Right cardiac atrium (tissue), 5 donors: ENCODE results near the gene ADRM1. TPM values are rescaled to one million over a fixed set of nuclear protein-coding genes. Genes with fewer than 3 reads are reported as not detected.
A peak's percentile ranks its signal among the peaks of the same experiment; 100 is the strongest.

ENCODE experiments used
- ATAC-seq, 2 donors: fragments of 200-7000 bp; cut with Tn5 transposase; one replicate each; pipeline versions ENCODE4 v1.8.0 to v1.9.1; 2020; ENCODE audit warnings: moderate library complexity in 2 of 2, mild to moderate bottlenecking in 1 of 2
- DNase-seq, 3 donors: peaks; one replicate each; pipeline ENCODE4 v3.0.0-alpha.2; 2020
- H3K27ac ChIP-seq: one replicate; pipeline ENCODE4 v1.5.1; 2013; ENCODE audit warnings: mild to moderate bottlenecking, low read length, control low read depth, moderate library complexity
- H3K27me3 ChIP-seq: one replicate; pipeline ENCODE4 v1.6.1; 2013; ENCODE audit not compliant: control insufficient read depth, insufficient read depth
- H3K4me1 ChIP-seq: one replicate; pipeline ENCODE4 v1.6.1; 2013; ENCODE audit warnings: low read length; ENCODE audit not compliant: control insufficient read depth, insufficient read depth
- H3K4me3 ChIP-seq: one replicate; pipeline ENCODE4 v1.5.1; 2013; ENCODE audit warnings: low read length, control low read depth
- H3K9me3 ChIP-seq: one replicate; pipeline ENCODE4 v1.6.1; 2013; ENCODE audit warnings: low read length; ENCODE audit not compliant: control insufficient read depth
- WGBS: extraction: QIAGEN DNeasy Blood & Tissue Kit; methylation state at CpG from one replicate; pipeline ENCODE4 v1.1.7; 2013; 5-methylcytosine and 5-hydroxymethylcytosine counted together
- intact Hi-C, 4 donors: fragments of 100-400 bp; cut with DNase I; formaldehyde crosslinking; loops; one replicate each; pipeline versions ENCODE4 v1.11.0 to v1.14.0; 2022 to 2023
- polyA plus RNA-seq: library from polyadenylated mRNA; stranded (reverse); fragments of 200-250 nt; gene quantifications from one replicate; pipeline ENCODE4 v1.2.3, GENCODE V29; 2013
- total RNA-seq, 4 donors: library from RNA; stranded (reverse); fragmentation: NEBNext Ultra II Directional; extraction: Animal tissue kit (Norgen Biotek cat#: 25700); gene quantifications; one replicate each; pipeline ENCODE4 v1.2.1, GENCODE V29; 2021
- donor health status: healthy with polysubstance abuse.
- donor health status: DM: no; HTN: yes; CAD: no.
- donor health status: DM: no; HTN: no; CAD: no.
- donor health status: DM: no; HTN: yes; CAD: no; lungs with severe emphysema.
- donor health status: DM: yes; HTN: yes; CAD: no.

ADRM1 gene
- total and polyA plus RNA-seq, 5 donors = 65.0 to 87.5 (median 74.2) TPM

- H3K4me1 ChIP-seq = peaks cover 2% of the 10 kb centered on the region
Observed at GRCh38 chr20:62280303-62280702, 22.5 kb upstream of the ADRM1 start.

GRCh38 chr20:62281161-62281933 lies 21.4 kb upstream of the ADRM1 start:
- no peak for ATAC-seq
- Histone ChIP-seq H3K4me1 (peaks cover 6% of the 10 kb centered on the region), H3K9me3 (no peaks in the 10 kb centered on the region), H3K27me3 (no peaks in the 10 kb centered on the region), H3K4me3 (no peak overlapping the region), H3K27ac (no peak overlapping the region)
- DNase-seq = peak in 1 of 3 donors; percentile 40
- intact Hi-C loops = loop anchor here in 1 of 4 donors (10.0 kb wide), 1 partner anchor 97 kb away; the partner anchor contains the start of gene MTG2
- WGBS = 95% methylated on average over 31 of the region's 31 CpGs

More at GRCh38 chr20:62280303-62280702, 22.5 kb upstream of the ADRM1 start:
- H3K4me3 ChIP-seq = no peak overlapping the region
- no peaks in the 10 kb centered on the region for H3K27me3 ChIP-seq
- WGBS = 82% methylated on average over 4 of the region's 4 CpGs
- ATAC-seq (no peak), DNase-seq (peak in 1 of 3 donors; percentile 10)
- H3K9me3 ChIP-seq = no peaks in the 10 kb centered on the region
- intact Hi-C loops = loop anchor here in 1 of 4 donors (10.0 kb wide), 1 partner anchor 96 kb away; the partner anchor contains the start of gene MTG2
- H3K27ac ChIP-seq = no peak overlapping the region

GRCh38 chr20:62282103-62282502 lies 20.7 kb upstream of the ADRM1 start:
- intact Hi-C loops = loop anchor here in 1 of 4 donors (10.0 kb wide), 1 partner anchor 97 kb away; the partner anchor contains the start of gene MTG2

GRCh38 chr20:62282877-62283503 lies 19.8 kb upstream of the ADRM1 start:
- H3K9me3 ChIP-seq = no peaks in the 10 kb centered on the region
- 57% methylated on average over 16 of the region's 16 CpGs for WGBS
- ATAC-seq = peak; percentile 43 to 64
- H3K27me3 ChIP-seq = no peaks in the 10 kb centered on the region
- peaks cover 7% of the 10 kb centered on the region for H3K4me1 ChIP-seq
- intact Hi-C loops = loop anchor here in 1 of 4 donors (10.0 kb wide), 1 partner anchor 98 kb away; the partner anchor contains the start of gene MTG2
- H3K4me3 ChIP-seq = no peak overlapping the region
- DNase-seq = peak; percentile 66 to 86 (median 75)
- H3K27ac ChIP-seq = peak overlapping the region; percentile 77

More at GRCh38 chr20:62282103-62282502, 20.7 kb upstream of the ADRM1 start:
- DNase-seq (no peak), ATAC-seq (no peak)
- Histone ChIP-seq H3K27ac (no peak overlapping the region), H3K4me1 (peaks cover 7% of the 10 kb centered on the region), H3K4me3 (no peak overlapping the region), H3K27me3 (no peaks in the 10 kb centered on the region), H3K9me3 (no peaks in the 10 kb centered on the region)
- WGBS = 89% methylated on average over 7 of the region's 7 CpGs

- ATAC-seq (no peak), DNase-seq (peak in 1 of 3 donors; percentile 30)
- Histone ChIP-seq H3K9me3 (no peaks in the 10 kb centered on the region), H3K27ac (no peak overlapping the region), H3K27me3 (no peaks in the 10 kb centered on the region), H3K4me3 (no peak overlapping the region), H3K4me1 (peaks cover 7% of the 10 kb centered on the region)
- intact Hi-C loops = loop anchor here in 1 of 4 donors (10.0 kb wide), 1 partner anchor 100 kb away; the partner anchor contains the start of gene MTG2
- 91% methylated on average over 6 of the region's 6 CpGs for WGBS
Observed at GRCh38 chr20:62284448-62284847, 18.3 kb upstream of the ADRM1 start.

GRCh38 chr20:62285151-62285550 lies 17.6 kb upstream of the ADRM1 start:
- no peak overlapping the region for H3K4me3 ChIP-seq
- WGBS = 75% methylated on average over 6 of the region's 6 CpGs
- intact Hi-C loops = loop anchor here in 1 of 4 donors (10.0 kb wide), 1 partner anchor 100 kb away; the partner anchor contains the start of gene MTG2
- DNase-seq (peak in 1 of 3 donors; percentile 14), ATAC-seq (no peak)
- H3K27ac ChIP-seq = peak overlapping the region; percentile 5
- no peaks in the 10 kb centered on the region for H3K9me3 ChIP-seq
- H3K27me3 ChIP-seq = no peaks in the 10 kb centered on the region
- H3K4me1 ChIP-seq = peaks cover 7% of the 10 kb centered on the region

GRCh38 chr20:62285722-62286121 lies 17.1 kb upstream of the ADRM1 start:
- 46% methylated on average over 23 of the region's 23 CpGs for WGBS
- ATAC-seq (peak in 1 of 2 donors; percentile 82), DNase-seq (peak in 2 of 3 donors; percentile 81 to 83)
- H3K4me1 ChIP-seq = peaks cover 7% of the 10 kb centered on the region
- intact Hi-C loops = loop anchor here in 1 of 4 donors (10.0 kb wide), 1 partner anchor 101 kb away; the partner anchor contains the start of gene MTG2
- H3K4me3 ChIP-seq = no peak overlapping the region
- no peaks in the 10 kb centered on the region for H3K27me3 ChIP-seq
- H3K27ac ChIP-seq = peak overlapping the region; percentile 88
- H3K9me3 ChIP-seq = no peaks in the 10 kb centered on the region

- DNase-seq (peak in 2 of 3 donors; percentile 76 to 81), ATAC-seq (peak; percentile 53 to 79)
- Histone ChIP-seq H3K27ac (peak overlapping the region; percentile 88), H3K27me3 (no peaks in the 10 kb centered on the region), H3K9me3 (no peaks in the 10 kb centered on the region), H3K4me3 (no peak overlapping the region), H3K4me1 (peaks cover 7% of the 10 kb centered on the region)
- 59% methylated on average over 25 of the region's 25 CpGs for WGBS
- intact Hi-C loops = loop anchor here in 1 of 4 donors (10.0 kb wide), 1 partner anchor 102 kb away; the partner anchor contains the start of gene MTG2
Observed at GRCh38 chr20:62286493-62287064, 16.2 kb upstream of the ADRM1 start.

- Histone ChIP-seq H3K4me3 (no peak overlapping the region), H3K27me3 (no peaks in the 10 kb centered on the region), H3K9me3 (no peaks in the 10 kb centered on the region), H3K27ac (no peak overlapping the region), H3K4me1 (peaks cover 7% of the 10 kb centered on the region)
- intact Hi-C loops = loop anchor here in 1 of 4 donors (10.0 kb wide), 1 partner anchor 102 kb away; the partner anchor contains the start of gene MTG2
- WGBS = 72% methylated on average over 6 of the region's 6 CpGs
- no peak for ATAC-seq
- DNase-seq = no peak
Observed at GRCh38 chr20:62287129-62287528, 15.7 kb upstream of the ADRM1 start.

GRCh38 chr20:62287759-62288534 lies 14.8 kb upstream of the ADRM1 start:
- intact Hi-C loops = loop anchor here in 1 of 4 donors (10.0 kb wide), 1 partner anchor 103 kb away; the partner anchor contains the start of gene MTG2
- ATAC-seq = no peak
- Histone ChIP-seq H3K9me3 (no peaks in the 10 kb centered on the region), H3K4me3 (no peak overlapping the region), H3K4me1 (peaks cover 7% of the 10 kb centered on the region), H3K27me3 (no peaks in the 10 kb centered on the region), H3K27ac (no peak overlapping the region)
- DNase-seq = peak in 1 of 3 donors; percentile 49
- 92% methylated on average over 12 of the region's 12 CpGs for WGBS
